MCF 10A (cell line): ENCODE measurements around the gene LRP1B. TPM values are rescaled to one million over a fixed set of nuclear protein-coding genes. Genes with fewer than 3 reads are reported as not detected.

Source experiments
- BruUV-seq: library from RNA; stranded (reverse); fragments of 400-500 nt; replicated peaks from 2 replicates; lab custom pipeline; 2021; lab: Mats Ljungman, UMichigan
- CTCF ChIA-PET: fragments of 300-600 bp; sonication (Branson Sonifier 250); formaldehyde crosslinking; extraction: SDS; loops from one replicate; lab custom pipeline; 2021; ENCODE audit warnings: antibody characterized with exemption, inconsistent platforms; lab: Yijun Ruan, JAX
- POLR2A ChIA-PET: fragments of 300-600, 350-650 bp; sonication (Branson Sonifier 250); formaldehyde crosslinking; extraction: SDS; loops from one replicate; lab custom pipeline; 2020; ENCODE audit warnings: antibody characterized with exemption, inconsistent platforms; lab: Yijun Ruan, JAX
- DNase-seq: peaks from one replicate; pipeline ENCODE4 v3.0.0-alpha.2; 2018; ENCODE audit not compliant: unreplicated experiment
- H3K27ac Mint-ChIP-seq: one replicate; pipeline ENCODE4 v1.8.0; 2022; ENCODE audit warnings: mild to moderate bottlenecking, low read depth, mixed read lengths; ENCODE audit not compliant: unreplicated experiment
- H3K27me3 Mint-ChIP-seq: one replicate; pipeline ENCODE4 v1.8.0; 2022; ENCODE audit warnings: mixed read lengths; ENCODE audit not compliant: insufficient read depth, unreplicated experiment
- H3K36me3 Mint-ChIP-seq: one replicate; pipeline ENCODE4 v1.8.0; 2022; ENCODE audit warnings: mild to moderate bottlenecking, moderate library complexity, mixed read lengths; ENCODE audit not compliant: insufficient read depth, unreplicated experiment
- H3K4me1 Mint-ChIP-seq: one replicate; pipeline ENCODE4 v1.8.0; 2022; ENCODE audit warnings: mixed read lengths; ENCODE audit not compliant: insufficient read depth, unreplicated experiment
- H3K4me3 Mint-ChIP-seq: one replicate; pipeline ENCODE4 v1.8.0; 2022; ENCODE audit warnings: mild to moderate bottlenecking, moderate library complexity, mixed read lengths; ENCODE audit not compliant: unreplicated experiment
- H3K9me3 Mint-ChIP-seq: one replicate; pipeline ENCODE4 v1.8.0; 2022; ENCODE audit warnings: mixed read lengths; ENCODE audit not compliant: unreplicated experiment
- intact Hi-C: fragments of 100-400 bp; cut with micrococcal nuclease; formaldehyde crosslinking; loops from 2 replicates; pipeline ENCODE4 v1.14.1; 2022
- total RNA-seq: library from RNA; stranded (reverse); gene quantifications from 2 replicates; pipeline ENCODE4 v1.2.3, GENCODE V29; 2022
- TF ChIP-seq, protein P1 (sequence below): fragments of 200-600 bp; IDR thresholded peaks from one replicate; pipeline ENCODE4 v1.8.0; 2022; ENCODE audit warnings: antibody characterized with exemption, mild to moderate bottlenecking; ENCODE audit not compliant: unreplicated experiment

The LRP1B gene
- total RNA-seq, 1 experiment from 2014 or later: not detected

DNA sequence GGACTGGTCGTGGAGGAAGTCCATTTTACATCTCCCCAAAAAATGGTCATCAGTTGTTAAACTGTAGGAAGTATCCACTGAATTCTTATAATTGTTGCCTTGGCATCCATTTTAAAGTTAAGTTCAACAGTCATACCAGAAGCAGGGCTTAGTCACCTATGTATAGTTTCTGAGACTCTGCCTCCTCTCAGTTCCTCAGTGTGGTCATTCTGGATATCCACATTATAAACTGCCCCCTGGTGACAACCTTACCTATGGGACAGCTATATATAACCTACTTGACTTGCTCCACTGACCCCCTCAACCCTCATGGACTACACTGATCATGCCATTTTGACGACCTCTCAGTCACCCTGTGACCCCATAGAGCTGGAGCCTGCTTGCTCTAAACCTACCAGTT lies 617.0 kb downstream of the LRP1B start:
- peaks cover 58% of the 10 kb centered on the region for H3K27me3 Mint-ChIP-seq
- no TSS peak for BruUV-seq
- no peaks in the 10 kb centered on the region for H3K36me3 Mint-ChIP-seq
- H3K9me3 Mint-ChIP-seq: no peaks in the 10 kb centered on the region
- TF ChIP-seq, protein P1, sequence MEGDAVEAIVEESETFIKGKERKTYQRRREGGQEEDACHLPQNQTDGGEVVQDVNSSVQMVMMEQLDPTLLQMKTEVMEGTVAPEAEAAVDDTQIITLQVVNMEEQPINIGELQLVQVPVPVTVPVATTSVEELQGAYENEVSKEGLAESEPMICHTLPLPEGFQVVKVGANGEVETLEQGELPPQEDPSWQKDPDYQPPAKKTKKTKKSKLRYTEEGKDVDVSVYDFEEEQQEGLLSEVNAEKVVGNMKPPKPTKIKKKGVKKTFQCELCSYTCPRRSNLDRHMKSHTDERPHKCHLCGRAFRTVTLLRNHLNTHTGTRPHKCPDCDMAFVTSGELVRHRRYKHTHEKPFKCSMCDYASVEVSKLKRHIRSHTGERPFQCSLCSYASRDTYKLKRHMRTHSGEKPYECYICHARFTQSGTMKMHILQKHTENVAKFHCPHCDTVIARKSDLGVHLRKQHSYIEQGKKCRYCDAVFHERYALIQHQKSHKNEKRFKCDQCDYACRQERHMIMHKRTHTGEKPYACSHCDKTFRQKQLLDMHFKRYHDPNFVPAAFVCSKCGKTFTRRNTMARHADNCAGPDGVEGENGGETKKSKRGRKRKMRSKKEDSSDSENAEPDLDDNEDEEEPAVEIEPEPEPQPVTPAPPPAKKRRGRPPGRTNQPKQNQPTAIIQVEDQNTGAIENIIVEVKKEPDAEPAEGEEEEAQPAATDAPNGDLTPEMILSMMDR: no peak
- no peak for DNase-seq
- H3K27ac Mint-ChIP-seq: no peak overlapping the region
- no peaks in the 10 kb centered on the region for H3K4me1 Mint-ChIP-seq
- ChIA-PET CTCF (interaction anchor here (0.7 kb wide), 1 partner anchor 13 kb away, joined by 3 read pairs; no protein-coding TSS in a partner anchor), POLR2A (no interaction called here)
- intact Hi-C loops: no loop called here
- H3K4me3 Mint-ChIP-seq: no peak overlapping the region

- ChIA-PET POLR2A (interaction anchor here (0.6 to 1.6 kb wide), 2 partner anchors 13 to 572 kb away, joined by 3 to 5 read pairs; no protein-coding TSS in a partner anchor), CTCF (interaction anchor here (0.6 kb wide), 1 partner anchor 367 kb away, joined by 3 read pairs; no protein-coding TSS in a partner anchor)
- no peak for DNase-seq
- Mint-ChIP-seq H3K9me3 (no peaks in the 10 kb centered on the region), H3K27me3 (peaks cover 47% of the 10 kb centered on the region), H3K36me3 (no peaks in the 10 kb centered on the region), H3K27ac (no peak overlapping the region), H3K4me3 (no peak overlapping the region), H3K4me1 (no peaks in the 10 kb centered on the region)
- intact Hi-C loops: no loop called here
- TF ChIP-seq, protein P1: no peak
- no TSS peak for BruUV-seq
Measured at GRCh38 chr2:141508806-141509595, 621.8 kb downstream of the LRP1B start.

DNA sequence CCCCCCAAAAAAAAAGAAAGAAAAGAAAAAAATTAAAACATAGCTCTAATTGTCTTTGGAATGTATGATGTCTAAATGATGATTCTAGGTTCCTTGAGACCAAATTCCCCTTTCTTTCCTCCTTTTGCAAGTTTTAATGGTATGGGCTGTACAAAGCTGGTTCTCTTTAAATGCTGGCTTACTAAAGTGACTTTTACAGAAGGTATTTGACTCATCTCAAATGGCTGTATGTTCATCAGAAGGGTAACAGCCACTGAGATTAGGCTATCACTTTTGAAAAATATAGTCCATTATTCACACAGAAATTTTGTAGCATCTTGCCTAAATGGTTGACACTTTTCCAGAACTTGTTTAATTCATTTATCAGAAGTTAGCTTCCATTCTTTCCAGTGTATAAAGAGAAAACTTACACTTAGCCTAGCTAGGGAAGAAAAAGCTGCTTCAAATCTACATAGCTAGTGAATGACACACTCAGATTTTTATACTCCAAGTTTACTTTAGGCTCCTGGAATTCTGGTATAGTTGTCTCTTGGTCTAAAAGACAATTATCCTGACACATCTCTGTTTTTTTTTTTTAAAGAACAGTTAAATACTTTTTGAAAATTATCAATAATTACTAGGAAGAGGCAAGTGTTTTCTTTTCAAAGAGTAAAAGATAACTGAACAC lies 622.6 kb downstream of the LRP1B start:
- POLR2A ChIA-PET: interaction anchor here (0.6 to 1.6 kb wide), 2 partner anchors 12 to 988 kb away, joined by 3 to 5 read pairs; no protein-coding TSS in a partner anchor
- CTCF ChIA-PET: interaction anchor here (0.6 to 0.8 kb wide), 2 partner anchors 31 to 368 kb away, joined by 3 read pairs; no protein-coding TSS in a partner anchor
- no TSS peak for BruUV-seq
- H3K4me3 Mint-ChIP-seq: no peak overlapping the region
- no peak for DNase-seq
- H3K9me3 Mint-ChIP-seq: no peaks in the 10 kb centered on the region
- TF ChIP-seq, protein P1: no peak
- no peaks in the 10 kb centered on the region for H3K4me1 Mint-ChIP-seq
- intact Hi-C loops: no loop called here
- no peak overlapping the region for H3K27ac Mint-ChIP-seq
- H3K36me3 Mint-ChIP-seq: no peaks in the 10 kb centered on the region
- H3K27me3 Mint-ChIP-seq: peaks cover 43% of the 10 kb centered on the region

DNA sequence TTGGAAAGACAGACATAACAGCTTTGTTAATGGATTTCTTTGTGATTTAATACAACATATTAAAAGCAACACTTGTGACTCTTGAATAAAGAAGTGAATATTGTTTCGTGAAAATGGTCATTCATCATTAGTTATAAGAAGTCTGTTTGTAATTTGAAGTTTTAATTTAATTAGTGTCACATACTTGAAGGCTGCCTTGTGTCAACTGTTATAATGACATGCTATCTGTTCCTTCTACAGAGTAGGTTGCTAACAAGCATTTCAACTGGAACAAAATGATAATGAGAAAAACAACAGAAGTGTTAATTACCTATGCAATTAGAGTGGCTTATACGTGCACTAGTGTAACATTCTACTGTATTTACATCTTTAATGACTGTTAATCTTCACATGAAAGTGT lies 624.7 kb downstream of the LRP1B start:
- intact Hi-C loops: no loop called here
- H3K4me3 Mint-ChIP-seq: no peak overlapping the region
- CTCF ChIA-PET: interaction anchor here (0.6 kb wide), 1 partner anchor 150 kb away, joined by 3 read pairs; no protein-coding TSS in a partner anchor
- peaks cover 38% of the 10 kb centered on the region for H3K27me3 Mint-ChIP-seq
- no TSS peak for BruUV-seq
- TF ChIP-seq, protein P1: no peak
- H3K9me3 Mint-ChIP-seq: no peaks in the 10 kb centered on the region
- H3K36me3 Mint-ChIP-seq: no peaks in the 10 kb centered on the region
- H3K27ac Mint-ChIP-seq: no peak overlapping the region
- POLR2A ChIA-PET: no interaction called here
- no peak for DNase-seq
- H3K4me1 Mint-ChIP-seq: no peaks in the 10 kb centered on the region
